NOMO-1 treated with DMSO at 0.1 percent for 48 hours (cell line): ENCODE measurements around the gene SLC36A2.
A peak's percentile ranks its signal among the peaks of the same experiment; 100 is the strongest.
"Not testable (repeated sequence)": the region's sequence is repeated elsewhere in the genome, so short reads cannot be mapped to it uniquely, and the experiment has no call there.

Experiments
- DNase-seq: peaks from one replicate; lab custom pipeline; 2025; ENCODE audit not compliant: unreplicated experiment; lab: John Stamatoyannopoulos, UW

The SLC36A2 gene

GRCh38 chr5:151347369-151347768, at the start of gene SLC36A2:
Gene SLC36A2, minus strand, starts transcription at chr5:151347559. Its CDS starts 99 bp downstream, at chr5:151347460.
- no peak for DNase-seq

GRCh38 chr5:151388960-151389359, 41.6 kb upstream of the SLC36A2 start:
- no peak for DNase-seq

- no peak for DNase-seq
Measured at GRCh38 chr5:151384106-151384505, 36.7 kb upstream of the SLC36A2 start.

- no peak for DNase-seq
Measured at GRCh38 chr5:151383011-151383410, 35.7 kb upstream of the SLC36A2 start.

- no peak for DNase-seq
Measured at GRCh38 chr5:151382576-151382975, 35.2 kb upstream of the SLC36A2 start.

GRCh38 chr5:151381899-151382298, 34.5 kb upstream of the SLC36A2 start:
- no peak for DNase-seq

GRCh38 chr5:151378616-151379015, 31.3 kb upstream of the SLC36A2 start:
- no peak for DNase-seq

GRCh38 chr5:151374539-151374938, 27.2 kb upstream of the SLC36A2 start:
- no peak for DNase-seq

- not testable (repeated sequence) for DNase-seq
Measured at GRCh38 chr5:151367038-151367437, 19.7 kb upstream of the SLC36A2 start.

- no peak for DNase-seq
Measured at GRCh38 chr5:151363673-151364072, 16.3 kb upstream of the SLC36A2 start.

- DNase-seq = no peak
Measured at GRCh38 chr5:151362970-151363369, 15.6 kb upstream of the SLC36A2 start.

- no peak for DNase-seq
Measured at GRCh38 chr5:151359391-151359790, 12.0 kb upstream of the SLC36A2 start.

- DNase-seq = peak; percentile 92
Measured at GRCh38 chr5:151357792-151358191, 10.4 kb upstream of the SLC36A2 start.

- no peak for DNase-seq
Measured at GRCh38 chr5:151357097-151357496, 9.7 kb upstream of the SLC36A2 start.

GRCh38 chr5:151351671-151352070, 4.3 kb upstream of the SLC36A2 start:
- DNase-seq = no peak

- DNase-seq = no peak
Measured at GRCh38 chr5:151348789-151349188, 1.4 kb upstream of the SLC36A2 start.

GRCh38 chr5:151345808-151346478, 1.4 kb downstream of the SLC36A2 start:
- DNase-seq = no peak

- DNase-seq = no peak
Measured at GRCh38 chr5:151345187-151345807, 2.1 kb downstream of the SLC36A2 start.

- no peak for DNase-seq
Measured at GRCh38 chr5:151344088-151344487, 3.3 kb downstream of the SLC36A2 start.

GRCh38 chr5:151340004-151340403, 7.4 kb downstream of the SLC36A2 start:
- DNase-seq = no peak

- no peak for DNase-seq
Measured at GRCh38 chr5:151338734-151339133, 8.6 kb downstream of the SLC36A2 start.

GRCh38 chr5:151332857-151333256, 14.5 kb downstream of the SLC36A2 start:
- DNase-seq = no peak

GRCh38 chr5:151328734-151329133, 18.6 kb downstream of the SLC36A2 start:
- peak; percentile 5 for DNase-seq
